ENCODE results near the gene ZNF215. TPM values are rescaled to one million over a fixed set of nuclear protein-coding genes. Genes with fewer than 3 reads are reported as not detected.
A peak's percentile ranks its signal among the peaks of the same experiment; 100 is the strongest.
"Not testable (repeated sequence)": the region's sequence is repeated elsewhere in the genome, so short reads cannot be mapped to it uniquely, and the experiment has no call there.

Gene ZNF215
- total RNA-seq, result 1 to 10 TPM in 3 of 4 donors, under 1 TPM in 1; 0.36 to 2.9 (median 1.7) TPM

DNA sequence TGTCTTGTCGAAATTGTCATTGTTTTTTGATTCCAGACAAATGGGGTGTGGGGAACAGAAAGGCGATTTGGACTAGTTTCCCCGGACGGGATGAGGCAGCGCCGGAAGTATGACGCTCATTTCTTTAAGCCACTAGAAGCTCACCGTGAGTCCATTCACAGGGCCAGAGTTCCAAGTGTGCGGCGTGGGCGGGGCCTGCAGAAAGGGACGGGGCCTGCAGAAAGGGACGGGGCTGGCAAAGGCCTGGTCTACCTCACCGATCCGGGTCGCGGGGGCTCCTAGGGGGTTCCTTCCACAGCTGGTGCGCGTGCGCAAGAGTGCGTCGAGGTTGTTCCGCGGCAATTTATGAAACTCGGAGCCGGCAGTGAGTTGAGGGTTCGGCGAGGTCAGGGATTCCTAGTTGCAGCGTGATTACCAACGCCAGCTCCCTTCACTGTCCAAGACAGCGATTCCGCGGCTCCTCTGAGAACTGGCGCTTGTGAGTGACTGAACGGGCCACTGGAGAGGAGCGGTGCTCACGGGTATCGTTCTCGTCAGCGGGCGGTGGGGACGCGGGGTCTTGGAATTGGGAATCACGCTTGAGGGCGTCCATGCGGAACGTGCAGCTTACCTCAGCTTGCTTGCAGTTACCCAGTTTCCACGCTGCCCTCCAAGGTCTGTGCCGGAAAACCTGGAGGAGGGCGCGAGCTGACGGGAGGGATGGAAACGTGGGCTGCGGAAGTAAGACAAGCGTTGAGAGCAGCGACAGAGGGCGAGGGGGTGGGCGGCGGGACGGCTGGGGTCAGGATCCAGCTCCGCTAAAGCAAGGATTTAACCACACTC lies at the start of gene ZNF215:
Gene ZNF215 (plus strand): TSS at position 219 of the 822 bp plus-strand sequence. CDS start 5,847 bp downstream, outside the sequence.
- TF ChIP-seq, protein P1, sequence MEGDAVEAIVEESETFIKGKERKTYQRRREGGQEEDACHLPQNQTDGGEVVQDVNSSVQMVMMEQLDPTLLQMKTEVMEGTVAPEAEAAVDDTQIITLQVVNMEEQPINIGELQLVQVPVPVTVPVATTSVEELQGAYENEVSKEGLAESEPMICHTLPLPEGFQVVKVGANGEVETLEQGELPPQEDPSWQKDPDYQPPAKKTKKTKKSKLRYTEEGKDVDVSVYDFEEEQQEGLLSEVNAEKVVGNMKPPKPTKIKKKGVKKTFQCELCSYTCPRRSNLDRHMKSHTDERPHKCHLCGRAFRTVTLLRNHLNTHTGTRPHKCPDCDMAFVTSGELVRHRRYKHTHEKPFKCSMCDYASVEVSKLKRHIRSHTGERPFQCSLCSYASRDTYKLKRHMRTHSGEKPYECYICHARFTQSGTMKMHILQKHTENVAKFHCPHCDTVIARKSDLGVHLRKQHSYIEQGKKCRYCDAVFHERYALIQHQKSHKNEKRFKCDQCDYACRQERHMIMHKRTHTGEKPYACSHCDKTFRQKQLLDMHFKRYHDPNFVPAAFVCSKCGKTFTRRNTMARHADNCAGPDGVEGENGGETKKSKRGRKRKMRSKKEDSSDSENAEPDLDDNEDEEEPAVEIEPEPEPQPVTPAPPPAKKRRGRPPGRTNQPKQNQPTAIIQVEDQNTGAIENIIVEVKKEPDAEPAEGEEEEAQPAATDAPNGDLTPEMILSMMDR (IDR thresholded peaks at IDR 0.05), result no peak
- DNase-seq (ENCODE audit: low spot score) (peak; percentile 61), ATAC-seq (ENCODE audit: low FRiP score) (peak; percentile 90)

DNA sequence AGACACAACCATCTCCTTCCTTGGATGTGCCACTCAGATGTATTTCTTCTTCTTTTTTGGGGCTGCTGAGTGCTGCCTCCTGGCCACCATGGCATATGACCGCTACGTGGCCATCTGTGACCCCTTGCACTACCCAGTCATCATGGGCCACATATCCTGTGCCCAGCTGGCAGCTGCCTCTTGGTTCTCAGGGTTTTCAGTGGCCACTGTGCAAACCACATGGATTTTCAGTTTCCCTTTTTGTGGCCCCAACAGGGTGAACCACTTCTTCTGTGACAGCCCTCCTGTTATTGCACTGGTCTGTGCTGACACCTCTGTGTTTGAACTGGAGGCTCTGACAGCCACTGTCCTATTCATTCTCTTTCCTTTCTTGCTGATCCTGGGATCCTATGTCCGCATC lies 49.3 kb upstream of the ZNF215 start:
- DNase-seq (ENCODE audit: low spot score) (no peak), ATAC-seq (ENCODE audit: low FRiP score) (no peak)
- TF ChIP-seq, protein P1 (IDR thresholded peaks at IDR 0.05), result no peak

DNA sequence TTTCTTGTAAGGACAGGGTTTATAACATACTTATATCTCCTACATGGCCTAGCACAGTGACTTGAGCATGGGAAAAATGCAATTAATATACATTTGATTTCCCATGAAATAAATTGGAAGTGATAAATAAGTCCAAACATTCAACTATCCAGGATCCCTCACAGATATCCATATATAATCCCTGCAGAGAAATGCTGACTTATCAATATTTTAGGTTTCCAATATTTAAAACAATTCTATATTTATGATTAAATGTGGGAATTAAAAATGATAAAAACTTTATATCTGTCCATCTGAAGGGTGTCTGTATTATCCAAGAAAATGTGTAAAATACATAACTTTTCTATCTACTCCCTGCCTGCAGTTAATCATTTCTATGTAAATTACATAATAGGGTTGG lies 43.5 kb upstream of the ZNF215 start:
- ATAC-seq (ENCODE audit: low FRiP score) (no peak), DNase-seq (ENCODE audit: low spot score) (no peak)
- TF ChIP-seq, protein P1 (IDR thresholded peaks at IDR 0.05), result no peak

DNA sequence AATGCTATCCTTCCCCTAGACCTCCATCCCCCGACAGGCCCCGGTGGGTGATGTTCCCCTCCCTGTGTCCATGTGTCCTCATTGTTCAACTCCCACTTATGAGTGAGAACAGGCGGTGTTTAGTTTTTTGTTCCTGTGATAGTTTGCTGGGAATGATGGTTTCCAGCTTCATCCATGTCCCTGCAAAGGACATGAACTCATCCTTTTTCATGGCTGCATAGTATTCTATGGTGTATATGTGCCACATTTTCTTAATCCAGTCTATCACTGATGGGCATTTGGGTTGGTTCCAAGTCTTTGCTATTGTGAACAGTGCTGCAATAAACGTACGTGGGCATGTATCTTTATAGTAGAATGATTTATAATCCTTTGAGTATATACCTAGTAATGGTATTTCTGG lies 38.5 kb upstream of the ZNF215 start:
- not testable (repeated sequence) for ATAC-seq (ENCODE audit: low FRiP score); DNase-seq (ENCODE audit: low spot score)

DNA sequence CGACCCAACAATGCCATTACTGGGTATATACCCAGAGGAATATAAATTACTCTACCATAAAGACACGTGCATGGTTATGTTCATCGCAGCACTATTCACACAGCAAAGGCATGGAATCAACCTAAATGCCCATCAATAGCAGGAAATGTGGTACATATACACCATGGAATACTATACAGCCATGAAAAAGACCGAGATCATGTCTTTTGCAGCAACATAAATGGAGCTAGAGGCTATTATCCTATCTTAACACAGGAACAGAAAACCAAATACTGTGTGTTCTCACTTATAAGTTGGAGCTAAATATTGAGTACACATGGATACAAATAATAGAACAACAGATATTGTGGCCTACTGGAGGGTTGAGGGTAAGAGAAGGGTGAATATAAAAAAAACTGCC lies 37.4 kb upstream of the ZNF215 start:
- TF ChIP-seq, protein P1 (IDR thresholded peaks at IDR 0.05), result no peak
- no peak for ATAC-seq (ENCODE audit: low FRiP score)

DNA sequence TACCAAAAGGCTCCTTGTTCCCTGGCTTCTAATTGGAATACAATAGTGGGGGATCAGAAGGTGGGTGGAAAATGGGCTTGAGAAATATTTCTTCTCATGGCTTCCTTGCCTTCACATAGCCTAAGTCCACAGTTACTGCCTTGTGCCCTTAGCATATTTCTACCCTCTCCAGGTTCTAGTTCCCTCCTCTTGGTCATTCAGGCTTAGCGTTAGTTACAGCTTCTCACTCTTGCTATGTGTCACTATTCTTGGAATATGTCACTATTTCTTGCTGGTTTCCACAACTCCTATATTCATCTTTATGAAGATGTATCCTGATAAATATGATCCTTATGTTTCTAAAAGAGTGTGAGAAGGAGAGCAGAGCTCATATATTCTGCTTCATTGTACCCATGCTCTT lies 36.4 kb upstream of the ZNF215 start:
- ATAC-seq (ENCODE audit: low FRiP score) (no peak), DNase-seq (ENCODE audit: low spot score) (no peak)
- TF ChIP-seq, protein P1 (IDR thresholded peaks at IDR 0.05), result no peak

More for the DNA sequence above, 37.4 kb upstream of the ZNF215 start:
- DNase-seq (ENCODE audit: low spot score), result no peak

DNA sequence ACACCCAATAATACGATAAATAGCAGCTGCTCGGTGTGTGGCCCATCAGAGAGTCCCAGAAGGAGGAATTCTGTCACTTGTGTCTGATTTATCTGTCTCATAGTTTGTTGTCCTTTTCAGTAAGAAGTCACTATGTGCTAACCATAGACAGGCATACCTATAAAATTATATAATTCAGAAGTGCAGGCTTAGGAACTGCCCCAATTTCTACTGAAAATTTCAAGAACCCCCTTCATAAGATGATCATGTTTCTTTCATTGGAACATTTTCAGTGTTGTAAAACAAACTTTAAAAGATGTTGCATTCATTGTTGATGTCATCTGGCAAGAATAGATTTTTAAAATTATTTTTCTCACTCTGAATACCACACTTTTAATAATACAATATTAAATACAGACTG lies 33.8 kb upstream of the ZNF215 start, which contains the start of gene OR2D2:
Gene OR2D2 (minus strand): TSS at position 101 of the 400 bp plus-strand sequence. CDS start 0 bp downstream, at position 101.
- TF ChIP-seq, protein P1 (IDR thresholded peaks at IDR 0.05), result no peak
- no peak for DNase-seq (ENCODE audit: low spot score)
- ATAC-seq (ENCODE audit: low FRiP score), result no peak
